ENCODE measurements around the gene KRTAP12-1. TPM values are rescaled to one million over a fixed set of nuclear protein-coding genes. Genes with fewer than 3 reads are reported as not detected.
A peak's percentile ranks its signal among the peaks of the same experiment; 100 is the strongest.

KRTAP12-1 gene
- total RNA-seq, 1 donor from 2014 or later: not detected

DNA sequence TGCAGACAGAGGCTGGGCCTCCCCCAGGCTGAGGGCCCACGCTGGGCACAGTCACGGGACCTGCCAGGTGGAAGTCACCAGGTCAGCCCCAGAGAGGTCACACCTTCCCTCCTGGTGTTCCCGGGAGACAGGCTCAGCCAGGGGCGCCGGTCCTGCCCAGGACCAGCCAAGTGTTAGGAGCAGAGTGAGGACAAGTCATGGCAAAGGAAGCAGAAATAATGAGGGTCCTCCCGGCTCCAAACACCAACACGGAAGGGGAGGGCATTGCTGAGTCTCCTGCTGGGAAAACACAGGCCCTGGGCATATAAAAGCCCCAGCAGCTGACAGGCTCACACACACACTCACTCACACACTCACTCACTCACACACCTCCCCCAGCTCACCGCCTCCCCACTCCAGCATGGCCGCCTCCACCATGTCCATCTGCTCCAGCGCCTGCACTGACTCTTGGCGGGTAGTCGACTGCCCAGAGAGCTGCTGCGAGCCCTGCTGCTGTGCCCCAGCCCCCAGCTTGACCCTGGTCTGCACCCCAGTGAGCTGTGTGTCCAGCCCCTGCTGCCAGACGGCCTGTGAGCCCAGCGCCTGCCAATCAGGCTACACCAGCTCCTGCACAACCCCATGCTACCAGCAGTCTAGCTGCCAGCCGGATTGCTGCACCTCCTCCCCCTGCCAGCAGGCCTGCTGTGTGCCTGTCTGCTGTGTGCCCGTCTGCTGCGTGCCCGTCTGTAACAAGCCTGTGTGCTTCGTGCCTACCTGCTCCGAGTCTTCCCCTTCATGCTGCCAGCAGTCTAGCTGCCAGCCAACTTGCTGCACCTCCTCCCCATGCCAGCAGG is 44.7 kb downstream of the KRTAP12-1 start, which contains the start of gene KRTAP10-10:
Gene KRTAP10-10, plus strand, starts transcription at position 339 of the 833 bp plus-strand sequence. Its CDS starts 62 bp downstream, at position 401.
- DNase-seq (ENCODE audit: extremely low spot score, unreplicated experiment): peak; percentile 80
- no peaks in the 10 kb centered on the region for H3K36me3 Mint-ChIP-seq (ENCODE audit: unreplicated experiment)
- no peak for TF ChIP-seq CTCF (IDR thresholded peaks at IDR 0.05)
- H3K4me3 Mint-ChIP-seq (ENCODE audit: unreplicated experiment): no peak within 1 kb of the TSS
- H3K4me1 Mint-ChIP-seq (ENCODE audit: unreplicated experiment): no peaks in the 10 kb centered on the region
- peaks cover 12% of the 10 kb centered on the region for H3K9me3 Mint-ChIP-seq (ENCODE audit: unreplicated experiment)
- H3K27me3 Mint-ChIP-seq (ENCODE audit: unreplicated experiment): peaks cover 16% of the 10 kb centered on the region
- no peak within 1 kb of the TSS for H3K27ac Mint-ChIP-seq (ENCODE audit: unreplicated experiment)

DNA sequence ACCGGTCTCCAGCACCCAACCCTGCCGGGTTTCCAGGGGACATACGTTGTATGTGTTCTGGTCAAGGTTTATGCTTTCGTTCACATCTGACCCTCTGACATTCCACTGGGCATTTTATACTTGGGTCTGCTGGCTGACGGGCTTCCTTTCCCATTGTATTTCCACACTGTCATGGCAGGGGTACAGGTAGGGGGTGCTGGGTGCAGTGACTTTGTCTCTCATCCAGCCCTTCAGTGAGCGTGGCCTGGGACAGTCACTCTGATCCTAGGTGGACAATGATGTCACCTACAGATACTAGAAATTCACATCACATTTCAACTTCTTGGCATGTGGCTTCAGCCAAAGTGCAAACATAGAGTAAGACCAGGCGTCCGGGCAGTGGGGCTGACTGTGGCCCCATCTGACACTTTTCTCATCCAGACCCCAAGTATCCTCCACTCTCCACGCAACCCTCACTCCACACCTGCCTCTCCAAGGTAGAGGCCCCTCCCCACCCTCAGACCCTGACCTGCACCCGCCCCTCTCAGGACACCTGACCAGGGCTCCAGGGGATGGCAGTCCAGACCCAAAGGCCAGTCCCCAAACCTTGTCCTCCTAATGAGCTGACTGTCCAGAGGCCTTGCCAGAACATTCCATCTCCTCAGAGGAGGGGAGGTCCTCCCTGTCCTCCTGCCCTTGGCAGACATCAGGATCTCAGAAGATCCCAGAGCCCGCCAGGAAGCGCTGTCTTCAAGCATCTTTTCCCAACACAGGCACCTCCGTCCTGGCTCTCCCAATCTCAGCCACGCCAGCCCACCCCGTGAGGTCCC is 45.5 kb downstream of the KRTAP12-1 start:
- peaks cover 16% of the 10 kb centered on the region for H3K27me3 Mint-ChIP-seq (ENCODE audit: unreplicated experiment)
- H3K9me3 Mint-ChIP-seq (ENCODE audit: unreplicated experiment): peaks cover 16% of the 10 kb centered on the region
- no peak overlapping the region for H3K27ac Mint-ChIP-seq (ENCODE audit: unreplicated experiment)

GRCh38 chr21:44632067-44632466 is 49.9 kb downstream of the KRTAP12-1 start:
- no peak overlapping the region for H3K27ac Mint-ChIP-seq (ENCODE audit: unreplicated experiment)
- no peaks in the 10 kb centered on the region for H3K4me1 Mint-ChIP-seq (ENCODE audit: unreplicated experiment)
- TF ChIP-seq CTCF (IDR thresholded peaks at IDR 0.05): no peak
- no peak for DNase-seq (ENCODE audit: extremely low spot score, unreplicated experiment)
- H3K4me3 Mint-ChIP-seq (ENCODE audit: unreplicated experiment): no peak overlapping the region
- peaks cover 3% of the 10 kb centered on the region for H3K36me3 Mint-ChIP-seq (ENCODE audit: unreplicated experiment)
- H3K27me3 Mint-ChIP-seq (ENCODE audit: unreplicated experiment): peaks cover 8% of the 10 kb centered on the region
- peaks cover 23% of the 10 kb centered on the region for H3K9me3 Mint-ChIP-seq (ENCODE audit: unreplicated experiment)

More for the DNA sequence above, 45.5 kb downstream of the KRTAP12-1 start:
- no peak for TF ChIP-seq CTCF (IDR thresholded peaks at IDR 0.05)
- no peaks in the 10 kb centered on the region for H3K36me3 Mint-ChIP-seq (ENCODE audit: unreplicated experiment)
- H3K4me3 Mint-ChIP-seq (ENCODE audit: unreplicated experiment): no peak overlapping the region
- no peaks in the 10 kb centered on the region for H3K4me1 Mint-ChIP-seq (ENCODE audit: unreplicated experiment)
- DNase-seq (ENCODE audit: extremely low spot score, unreplicated experiment): peak; percentile 73

Other genes starting within 250 kb of the KRTAP12-1 start
- gene LRRC3, start 226.7 kb downstream of the KRTAP12-1 start, total RNA-seq: 4.0 and 4.2 TPM in 2 replicates
- gene KRTAP10-1, start 142.0 kb downstream of the KRTAP12-1 start, total RNA-seq: not detected in 2 replicates
- not detected in 2 replicates for gene KRTAP10-2, start 130.7 kb downstream of the KRTAP12-1 start, total RNA-seq
- gene KRTAP10-3, start 123.4 kb downstream of the KRTAP12-1 start, total RNA-seq: not detected in 2 replicates
- gene KRTAP10-4, start 108.4 kb downstream of the KRTAP12-1 start, total RNA-seq: not detected in 2 replicates
- not detected in 2 replicates for gene KRTAP10-5, start 101.6 kb downstream of the KRTAP12-1 start, total RNA-seq
- gene KRTAP10-6, start 89.7 kb downstream of the KRTAP12-1 start, total RNA-seq: not detected in 2 replicates
- gene KRTAP10-7, start 81.6 kb downstream of the KRTAP12-1 start, total RNA-seq: not detected in 2 replicates
- not detected in 2 replicates for gene KRTAP10-8, start 70.1 kb downstream of the KRTAP12-1 start, total RNA-seq
- gene KRTAP10-9, start 55.1 kb downstream of the KRTAP12-1 start, total RNA-seq: not detected in 2 replicates
- not detected in 2 replicates for gene KRTAP10-10, start 44.8 kb downstream of the KRTAP12-1 start, total RNA-seq
- not detected in 2 replicates for gene KRTAP10-11, start 35.7 kb downstream of the KRTAP12-1 start, total RNA-seq
- not detected in 2 replicates for gene KRTAP12-4, start 27.5 kb downstream of the KRTAP12-1 start, total RNA-seq
- not detected in 2 replicates for gene KRTAP12-3, start 24.2 kb downstream of the KRTAP12-1 start, total RNA-seq
- not detected in 2 replicates for gene KRTAP12-2, start 15.2 kb downstream of the KRTAP12-1 start, total RNA-seq
- gene KRTAP10-12, start 15.0 kb upstream of the KRTAP12-1 start, total RNA-seq: not detected in 2 replicates
- not detected in 2 replicates for gene TSPEAR, start 29.4 kb upstream of the KRTAP12-1 start, total RNA-seq
- gene UBE2G2, start 119.7 kb upstream of the KRTAP12-1 start, total RNA-seq: 74.7 and 78.7 TPM in 2 replicates
- gene SUMO3, start 135.9 kb upstream of the KRTAP12-1 start, total RNA-seq: 69.6 and 74.9 TPM in 2 replicates
- gene PTTG1IP, start 191.5 kb upstream of the KRTAP12-1 start, total RNA-seq: 318 and 328 TPM in 2 replicates
- gene ITGB2, start 238.7 kb upstream of the KRTAP12-1 start, total RNA-seq: 0.62 and 1.1 TPM in 2 replicates

All from osteocyte (in vitro differentiated cells).